ENCODE measurements around the gene WFDC6. TPM values are rescaled to one million over a fixed set of nuclear protein-coding genes. Genes with fewer than 3 reads are reported as not detected.
"Not testable (repeated sequence)": the region's sequence is repeated elsewhere in the genome, so short reads cannot be mapped to it uniquely, and the experiment has no call there.

The WFDC6 gene
- total RNA-seq (not detected), total RNA-seq (0 reads per million in 2 donors)

DNA sequence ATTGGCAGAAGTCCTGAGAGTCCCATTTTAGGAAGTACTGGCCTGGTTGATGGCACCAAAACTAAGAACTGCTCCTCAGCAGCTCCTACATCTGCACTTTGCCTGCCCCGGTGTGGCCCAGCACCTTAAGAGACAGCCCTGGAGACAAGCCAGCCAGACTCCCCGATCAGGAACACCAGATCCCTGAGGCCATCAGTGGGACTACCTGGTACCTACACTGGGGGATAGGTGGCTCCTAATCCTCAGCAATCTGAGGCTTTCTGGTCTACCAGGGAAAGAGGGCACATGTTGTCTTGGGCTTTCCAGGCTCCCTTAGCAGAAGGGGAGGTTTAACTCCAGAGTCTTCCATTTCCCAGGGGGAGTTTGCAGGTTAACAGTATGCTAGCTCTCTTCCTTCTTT lies at the start of gene WFDC6:
Gene WFDC6, minus strand, starts transcription at position 101 of the 400 bp plus-strand sequence. Its CDS starts 75 bp downstream, at position 26.
- no peak within 1 kb of the TSS for H3K27ac Mint-ChIP-seq
- peaks cover 54% of the 10 kb centered on the region for H3K27me3 Mint-ChIP-seq
- H3K9me3 ChIP-seq (ENCODE audit: control insufficient read depth, low read length, poor library complexity, severe bottlenecking) = no peaks in the 10 kb centered on the region
- H3K36me3 Mint-ChIP-seq (ENCODE audit: low read depth) = peaks cover 5% of the 10 kb centered on the region
- H3K4me3 Mint-ChIP-seq = no peak within 1 kb of the TSS
- no peak for ATAC-seq
- DNase-seq = no peak
- H3K4me1 Mint-ChIP-seq = no peaks in the 10 kb centered on the region

DNA sequence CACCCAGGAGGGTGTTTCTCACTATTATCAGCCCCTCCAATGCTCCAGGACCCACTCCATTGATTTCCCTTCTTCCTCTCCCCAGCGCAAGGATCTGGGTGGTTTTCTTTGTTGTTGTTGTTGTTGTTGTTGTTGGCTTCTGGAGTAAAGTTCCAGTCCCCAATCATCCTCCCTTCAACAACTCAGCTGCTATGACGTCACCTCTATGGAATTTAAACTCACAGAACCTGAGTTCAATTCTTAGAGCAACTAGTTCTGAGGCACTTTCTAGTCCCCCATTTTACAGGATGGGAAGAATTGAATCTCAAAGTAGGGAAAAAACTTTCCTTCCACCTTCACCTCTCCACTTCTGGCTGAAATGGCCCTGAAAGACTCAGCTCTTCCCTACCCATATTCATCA lies 49.5 kb upstream of the WFDC6 start:
- DNase-seq (no peak), ATAC-seq (no peak)
- Mint-ChIP-seq H3K36me3 (ENCODE audit: low read depth) (no peaks in the 10 kb centered on the region), H3K4me1 (no peaks in the 10 kb centered on the region), H3K4me3 (no peak overlapping the region), H3K27ac (no peak overlapping the region), H3K27me3 (peaks cover 24% of the 10 kb centered on the region)
- no peaks in the 10 kb centered on the region for H3K9me3 ChIP-seq (ENCODE audit: control insufficient read depth, low read length, poor library complexity, severe bottlenecking)

DNA sequence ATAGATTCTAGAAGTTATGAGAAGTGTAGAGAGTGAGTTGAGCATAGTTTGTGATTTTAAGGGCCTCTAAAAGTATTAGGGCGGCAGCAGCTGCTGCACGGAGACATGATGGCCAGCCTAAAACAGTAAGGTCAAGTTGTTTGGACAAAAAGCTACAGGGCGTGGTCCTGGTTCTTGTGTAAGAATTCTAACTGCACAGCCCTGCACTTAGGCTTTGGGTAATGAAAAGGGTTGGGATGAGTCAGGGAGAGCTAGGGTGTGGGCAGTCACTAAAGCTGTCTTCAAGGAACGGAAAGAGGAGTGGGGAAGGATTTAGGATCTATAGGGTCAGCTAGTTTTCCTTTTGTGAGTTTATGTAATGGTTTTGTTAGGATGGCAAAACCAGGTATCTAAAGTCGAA lies 46.7 kb upstream of the WFDC6 start:
- not testable (repeated sequence) for H3K27ac Mint-ChIP-seq; H3K9me3 ChIP-seq (ENCODE audit: control insufficient read depth, low read length, poor library complexity, severe bottlenecking); ATAC-seq; DNase-seq; H3K4me1 Mint-ChIP-seq; H3K36me3 Mint-ChIP-seq (ENCODE audit: low read depth); H3K4me3 Mint-ChIP-seq
- peaks cover 14% of the 10 kb centered on the region for H3K27me3 Mint-ChIP-seq

DNA sequence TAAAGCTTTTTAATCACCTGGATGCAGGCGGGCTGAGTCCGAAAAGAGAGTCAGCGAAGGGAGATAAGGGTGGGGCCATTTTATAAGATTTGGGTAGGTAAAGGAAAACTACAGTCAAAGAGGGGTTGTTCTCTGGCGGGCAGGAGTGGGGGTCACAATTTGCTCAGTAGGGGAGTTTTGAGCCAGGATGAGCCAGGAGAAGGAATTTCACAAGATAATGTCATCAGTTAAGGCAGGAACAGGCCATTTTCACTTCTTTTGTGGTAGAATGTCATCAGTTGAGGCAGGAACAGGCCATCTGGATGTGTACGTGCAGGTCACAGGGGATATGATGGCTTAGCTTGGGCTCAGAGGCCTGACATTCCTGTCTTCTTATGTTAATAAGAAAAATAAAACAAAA lies 45.0 kb upstream of the WFDC6 start:
- H3K4me3 Mint-ChIP-seq; H3K9me3 ChIP-seq (ENCODE audit: control insufficient read depth, low read length, poor library complexity, severe bottlenecking); H3K36me3 Mint-ChIP-seq (ENCODE audit: low read depth); H3K4me1 Mint-ChIP-seq; DNase-seq; ATAC-seq; H3K27ac Mint-ChIP-seq: not testable (repeated sequence)
- peaks cover 28% of the 10 kb centered on the region for H3K27me3 Mint-ChIP-seq

DNA sequence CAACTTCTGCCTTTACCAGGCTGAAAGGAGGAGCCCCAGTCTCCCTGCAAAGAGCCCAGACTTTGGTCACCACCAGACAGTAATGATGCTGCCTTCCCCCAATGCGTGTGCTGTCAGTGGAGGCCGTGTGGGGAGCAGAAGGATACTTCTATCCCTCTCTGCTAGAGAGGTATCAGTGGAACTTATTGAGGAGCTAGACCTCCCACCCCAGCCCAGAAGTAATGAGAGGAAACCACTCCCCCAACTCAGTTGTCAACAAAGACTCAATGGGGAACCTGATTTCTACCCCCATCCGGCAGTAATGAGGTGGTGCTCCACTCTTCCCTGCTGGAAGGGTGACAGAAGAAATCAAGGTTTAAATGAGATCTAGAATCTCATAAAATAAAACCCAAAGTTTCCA lies 44.2 kb upstream of the WFDC6 start:
- H3K27ac Mint-ChIP-seq = no peak overlapping the region
- ATAC-seq (no peak), DNase-seq (no peak)
- no peak overlapping the region for H3K4me3 Mint-ChIP-seq
- no peaks in the 10 kb centered on the region for H3K4me1 Mint-ChIP-seq
- H3K27me3 Mint-ChIP-seq = peaks cover 30% of the 10 kb centered on the region
- H3K36me3 Mint-ChIP-seq (ENCODE audit: low read depth) = no peaks in the 10 kb centered on the region
- no peaks in the 10 kb centered on the region for H3K9me3 ChIP-seq (ENCODE audit: control insufficient read depth, low read length, poor library complexity, severe bottlenecking)

DNA sequence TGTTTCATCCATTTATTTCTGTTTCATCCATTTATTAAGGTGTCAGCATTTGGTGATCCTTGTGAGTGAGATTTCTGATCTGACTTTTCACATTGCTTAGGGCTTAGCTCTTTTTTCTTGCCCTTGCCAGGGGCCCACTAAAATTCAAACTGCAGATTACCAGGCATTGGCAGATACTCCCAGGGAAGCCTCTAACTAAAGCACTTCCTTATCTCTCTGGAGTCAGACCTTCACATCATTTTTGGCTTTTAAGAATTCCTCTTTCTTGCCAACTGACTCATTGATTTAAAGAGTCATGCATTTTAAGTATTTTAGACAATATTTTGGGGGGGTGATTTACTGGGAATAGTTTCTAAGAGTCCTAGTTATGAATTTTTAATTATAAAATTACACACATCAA lies 42.4 kb upstream of the WFDC6 start:
- no peaks in the 10 kb centered on the region for H3K36me3 Mint-ChIP-seq (ENCODE audit: low read depth)
- no peak overlapping the region for H3K4me3 Mint-ChIP-seq
- no peak for DNase-seq
- peaks cover 32% of the 10 kb centered on the region for H3K27me3 Mint-ChIP-seq
- no peak overlapping the region for H3K27ac Mint-ChIP-seq
- no peaks in the 10 kb centered on the region for H3K9me3 ChIP-seq (ENCODE audit: control insufficient read depth, low read length, poor library complexity, severe bottlenecking)
- no peaks in the 10 kb centered on the region for H3K4me1 Mint-ChIP-seq
- ATAC-seq = no peak

DNA sequence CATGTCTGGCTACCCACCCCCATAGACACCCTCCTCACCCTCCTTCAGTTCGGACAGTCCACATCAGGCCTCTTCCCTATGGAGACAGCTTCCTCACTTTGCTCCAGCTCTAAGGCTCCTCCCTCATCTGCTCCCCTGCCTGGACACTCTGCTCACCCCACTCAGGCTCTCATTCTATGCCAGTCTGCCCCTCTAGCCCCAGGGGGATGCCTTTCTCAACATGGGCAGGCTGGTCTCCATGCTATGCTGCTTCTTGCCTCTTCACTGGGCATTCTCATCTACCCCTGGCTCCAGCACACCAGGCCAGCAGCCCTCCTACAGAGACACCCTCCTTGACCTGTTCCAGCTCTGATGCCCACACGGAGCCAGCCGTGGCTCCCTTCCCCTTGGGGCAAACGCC lies 39.9 kb upstream of the WFDC6 start, which contains the start of gene WFDC8:
Gene WFDC8, minus strand, starts transcription at position 101 of the 400 bp plus-strand sequence. Its CDS starts 37 bp downstream, at position 64.
- Mint-ChIP-seq H3K4me3 (no peak within 1 kb of the TSS), H3K27me3 (peaks cover 38% of the 10 kb centered on the region), H3K27ac (no peak within 1 kb of the TSS), H3K36me3 (ENCODE audit: low read depth) (no peaks in the 10 kb centered on the region), H3K4me1 (no peaks in the 10 kb centered on the region)
- DNase-seq (no peak), ATAC-seq (no peak)
- no peaks in the 10 kb centered on the region for H3K9me3 ChIP-seq (ENCODE audit: control insufficient read depth, low read length, poor library complexity, severe bottlenecking)

DNA sequence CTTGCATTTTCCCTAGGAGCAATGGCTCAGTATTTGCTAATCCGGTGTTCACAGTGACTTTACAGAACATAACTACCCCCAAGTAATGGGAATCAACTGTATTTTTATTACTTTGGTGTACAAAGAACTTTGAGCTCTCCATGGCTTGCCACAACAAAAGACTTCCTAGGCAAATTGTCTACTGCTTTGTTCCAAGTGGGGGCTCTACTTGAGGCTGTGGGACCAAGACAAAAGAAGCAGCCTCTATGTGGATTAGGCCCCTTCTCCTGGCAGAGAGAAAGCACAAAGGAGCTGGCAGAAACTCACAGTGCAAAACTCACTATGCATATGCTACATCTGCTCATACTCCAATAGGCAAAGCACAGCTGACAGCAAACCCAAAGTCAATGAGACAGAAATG lies 38.9 kb upstream of the WFDC6 start:
- no peaks in the 10 kb centered on the region for H3K9me3 ChIP-seq (ENCODE audit: control insufficient read depth, low read length, poor library complexity, severe bottlenecking)
- no peak overlapping the region for H3K27ac Mint-ChIP-seq
- no peak overlapping the region for H3K4me3 Mint-ChIP-seq
- H3K4me1 Mint-ChIP-seq = no peaks in the 10 kb centered on the region
- DNase-seq (no peak), ATAC-seq (no peak)
- peaks cover 42% of the 10 kb centered on the region for H3K27me3 Mint-ChIP-seq
- no peaks in the 10 kb centered on the region for H3K36me3 Mint-ChIP-seq (ENCODE audit: low read depth)

DNA sequence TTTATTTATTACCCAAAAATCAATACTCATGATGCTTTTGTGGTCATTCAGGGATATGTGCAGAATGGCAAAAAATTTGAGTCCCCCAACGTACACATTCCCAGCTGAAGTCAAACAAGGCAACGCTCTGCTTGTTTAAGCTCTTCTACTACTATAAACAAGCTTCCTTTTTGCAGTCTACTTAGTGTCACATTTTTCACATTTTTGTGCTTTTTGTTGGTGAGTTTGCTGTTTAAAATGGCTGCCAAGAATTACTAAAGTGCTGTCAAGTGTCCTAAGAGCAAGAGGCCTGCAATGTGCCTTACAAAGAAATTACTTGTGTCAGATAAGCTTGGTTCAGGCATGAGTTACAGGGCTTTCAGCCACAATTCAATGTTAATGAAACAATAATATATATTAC lies 37.7 kb upstream of the WFDC6 start:
- H3K4me3 Mint-ChIP-seq = no peak overlapping the region
- no peaks in the 10 kb centered on the region for H3K4me1 Mint-ChIP-seq
- ATAC-seq (no peak), DNase-seq (no peak)
- H3K27ac Mint-ChIP-seq = no peak overlapping the region
- no peaks in the 10 kb centered on the region for H3K9me3 ChIP-seq (ENCODE audit: control insufficient read depth, low read length, poor library complexity, severe bottlenecking)
- no peaks in the 10 kb centered on the region for H3K36me3 Mint-ChIP-seq (ENCODE audit: low read depth)
- H3K27me3 Mint-ChIP-seq = peaks cover 45% of the 10 kb centered on the region

DNA sequence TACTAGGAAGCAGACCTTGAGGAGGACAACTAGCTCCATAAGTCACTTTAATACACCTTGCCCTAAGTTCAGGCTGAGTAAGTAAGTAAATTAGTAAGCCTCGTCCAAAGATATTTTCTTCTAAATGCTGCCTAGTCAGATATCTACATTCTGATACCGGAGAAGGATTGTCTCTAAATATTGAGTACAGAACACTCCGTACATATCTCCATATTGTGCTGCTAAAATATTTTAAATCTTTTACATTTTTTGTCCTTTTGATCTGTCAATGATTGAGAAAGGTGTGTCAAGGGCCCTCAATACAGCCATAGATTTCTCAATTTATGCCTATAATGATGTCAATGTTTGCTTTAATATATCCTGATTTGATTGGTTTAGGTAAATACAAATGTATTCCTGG lies 36.6 kb upstream of the WFDC6 start:
- Mint-ChIP-seq H3K4me1 (no peaks in the 10 kb centered on the region), H3K27me3 (peaks cover 34% of the 10 kb centered on the region), H3K36me3 (ENCODE audit: low read depth) (no peaks in the 10 kb centered on the region), H3K4me3 (no peak overlapping the region), H3K27ac (no peak overlapping the region)
- no peak for ATAC-seq
- no peak for DNase-seq
- no peaks in the 10 kb centered on the region for H3K9me3 ChIP-seq (ENCODE audit: control insufficient read depth, low read length, poor library complexity, severe bottlenecking)

DNA sequence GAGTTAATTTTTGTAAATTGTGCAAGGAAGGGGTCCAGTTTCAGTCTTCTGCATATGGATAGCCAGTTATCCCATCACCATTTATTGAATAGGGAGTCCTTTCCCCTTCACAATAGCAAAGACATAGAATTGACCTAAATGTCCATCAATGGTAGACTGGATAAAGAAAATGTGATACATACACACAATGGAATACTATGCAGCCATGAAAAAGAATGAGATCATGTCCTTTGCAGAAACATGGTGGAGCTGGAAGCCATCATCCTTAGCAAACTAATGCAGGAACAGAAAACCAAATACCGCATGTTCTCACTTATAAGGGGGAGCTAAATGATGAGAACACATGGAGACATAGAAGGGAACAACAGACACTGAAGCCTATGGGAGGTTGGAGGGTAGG lies 30.4 kb upstream of the WFDC6 start:
- not testable (repeated sequence) for H3K27ac Mint-ChIP-seq; H3K4me3 Mint-ChIP-seq; H3K36me3 Mint-ChIP-seq (ENCODE audit: low read depth); H3K9me3 ChIP-seq (ENCODE audit: control insufficient read depth, low read length, poor library complexity, severe bottlenecking); DNase-seq; ATAC-seq; H3K4me1 Mint-ChIP-seq
- H3K27me3 Mint-ChIP-seq = peaks cover 15% of the 10 kb centered on the region

DNA sequence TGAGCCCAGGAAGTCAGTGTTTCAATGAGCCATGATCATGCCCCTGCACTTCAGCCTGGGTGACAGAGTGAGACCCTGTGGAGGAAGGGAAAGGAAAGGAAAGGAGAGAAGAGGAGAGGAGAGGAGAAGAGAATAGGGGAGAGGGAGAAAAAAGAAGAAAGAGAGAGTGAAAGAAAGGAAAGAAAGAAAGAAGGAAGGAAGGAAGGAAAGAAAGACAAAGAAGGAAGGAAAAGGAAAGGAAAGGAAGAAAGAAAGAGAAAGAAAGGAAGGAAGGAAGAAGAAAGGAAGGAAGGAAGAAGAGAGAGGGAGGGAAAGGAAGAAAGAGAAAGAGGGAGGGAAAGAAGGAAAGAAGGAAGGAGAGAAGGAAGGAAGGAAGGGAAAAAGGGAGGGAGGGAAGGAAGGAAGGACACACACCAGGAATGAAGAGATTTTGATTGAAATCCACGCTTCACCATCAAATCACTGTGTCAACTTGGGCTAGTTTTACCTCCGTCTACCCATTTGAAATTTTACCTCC lies 25.5 kb upstream of the WFDC6 start:
- ATAC-seq = no peak
- no peak overlapping the region for H3K27ac Mint-ChIP-seq
- H3K36me3 Mint-ChIP-seq (ENCODE audit: low read depth) = no peaks in the 10 kb centered on the region

DNA sequence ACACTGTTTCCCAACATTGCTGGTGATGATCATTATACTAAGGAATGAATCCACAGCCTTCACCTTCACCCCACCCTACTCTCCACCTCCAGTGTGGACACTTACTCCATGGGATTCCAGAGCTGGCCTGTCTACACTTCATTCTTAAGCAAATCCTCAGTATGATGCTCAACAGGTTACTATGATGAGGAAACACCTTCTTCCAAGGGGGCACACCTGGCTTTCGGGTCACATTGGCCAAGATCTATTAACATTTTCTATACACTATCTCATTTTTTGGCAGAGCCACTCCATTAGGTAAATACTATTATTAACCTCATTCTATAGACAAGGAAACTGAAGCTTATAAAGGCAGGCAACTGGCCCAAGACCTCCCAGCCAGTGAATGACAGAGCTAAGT lies 15.9 kb upstream of the WFDC6 start:
- DNase-seq = no peak
- Mint-ChIP-seq H3K27me3 (peaks cover 46% of the 10 kb centered on the region), H3K4me1 (no peaks in the 10 kb centered on the region), H3K4me3 (no peak overlapping the region), H3K27ac (no peak overlapping the region), H3K36me3 (ENCODE audit: low read depth) (peaks cover 1% of the 10 kb centered on the region)
- no peaks in the 10 kb centered on the region for H3K9me3 ChIP-seq (ENCODE audit: control insufficient read depth, low read length, poor library complexity, severe bottlenecking)
- no peak for ATAC-seq

More for the DNA sequence above, 25.5 kb upstream of the WFDC6 start:
- no peak overlapping the region for H3K4me3 Mint-ChIP-seq
- no peak for DNase-seq
- H3K9me3 ChIP-seq (ENCODE audit: control insufficient read depth, low read length, poor library complexity, severe bottlenecking) = no peaks in the 10 kb centered on the region
- H3K27me3 Mint-ChIP-seq = peaks cover 50% of the 10 kb centered on the region
- H3K4me1 Mint-ChIP-seq = no peaks in the 10 kb centered on the region

DNA sequence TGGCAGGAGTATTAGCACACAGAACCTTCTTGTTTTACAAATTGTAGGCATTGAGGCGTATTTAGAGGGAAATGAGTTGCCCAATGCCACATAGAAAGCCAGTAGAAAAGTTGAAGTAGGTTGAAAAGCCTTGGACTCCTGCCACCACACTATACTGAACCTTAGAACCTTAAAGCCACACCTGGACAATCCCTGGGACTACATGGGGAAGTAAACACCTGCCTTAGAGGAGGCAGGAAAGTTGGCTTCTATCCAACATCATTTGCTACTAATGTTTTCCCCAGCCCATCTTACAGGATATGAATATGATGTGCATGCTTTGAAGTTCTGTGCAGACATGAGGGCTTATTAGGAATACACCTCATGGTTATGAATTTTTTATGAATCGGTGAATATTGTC lies 13.2 kb upstream of the WFDC6 start:
- Mint-ChIP-seq H3K4me1 (peaks cover 2% of the 10 kb centered on the region), H3K36me3 (ENCODE audit: low read depth) (peaks cover 5% of the 10 kb centered on the region), H3K27me3 (peaks cover 37% of the 10 kb centered on the region), H3K27ac (no peak overlapping the region), H3K4me3 (no peak overlapping the region)
- H3K9me3 ChIP-seq (ENCODE audit: control insufficient read depth, low read length, poor library complexity, severe bottlenecking) = no peaks in the 10 kb centered on the region
- ATAC-seq (no peak), DNase-seq (no peak)

All from T-helper 17 cell (primary cell).